Measurements from ENCODE around the gene TMEM97.
"Not testable (repeated sequence)": the region's sequence is repeated elsewhere in the genome, so short reads cannot be mapped to it uniquely, and the experiment has no call there.

TMEM97 gene

GRCh38 chr17:28318759-28319597 is at the start of gene TMEM97:
TSS of gene TMEM97 (plus strand) at chr17:28319200. CDS start at chr17:28319240, 40 bp downstream.
- DNase-seq (ENCODE audit: low spot score) (peak; percentile 94), FAIRE-seq (peak; percentile 82)

- FAIRE-seq (no peak), DNase-seq (ENCODE audit: low spot score) (no peak)
Measured at GRCh38 chr17:28270055-28270454, 48.9 kb upstream of the TMEM97 start.

- DNase-seq (ENCODE audit: low spot score) = no peak
- no peak for FAIRE-seq
Measured at GRCh38 chr17:28270926-28271325, 48.1 kb upstream of the TMEM97 start.

DNA sequence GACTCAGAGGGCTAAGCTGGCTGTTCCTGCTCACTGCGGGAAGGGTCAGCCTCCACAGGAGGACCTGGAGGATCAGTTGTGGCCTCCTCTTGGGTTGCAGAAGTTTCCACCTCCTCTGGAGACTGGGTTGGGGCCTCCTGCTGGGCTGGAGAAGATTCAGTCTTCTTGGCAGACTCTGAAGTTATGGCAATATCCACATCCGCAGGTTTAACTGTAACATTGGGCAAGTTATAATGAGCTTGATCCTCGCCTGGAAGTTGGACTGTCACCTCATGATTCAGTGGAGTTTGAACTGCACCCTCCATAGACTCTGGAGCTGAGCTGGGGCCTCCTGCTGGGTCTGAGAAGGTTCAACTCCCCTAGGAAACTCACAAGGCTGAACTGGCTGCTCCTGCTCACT is 47.6 kb upstream of the TMEM97 start:
- FAIRE-seq (no peak), DNase-seq (ENCODE audit: low spot score) (no peak)

- FAIRE-seq (no peak), DNase-seq (ENCODE audit: low spot score) (no peak)
Measured at GRCh38 chr17:28272166-28272565, 46.8 kb upstream of the TMEM97 start.

DNA sequence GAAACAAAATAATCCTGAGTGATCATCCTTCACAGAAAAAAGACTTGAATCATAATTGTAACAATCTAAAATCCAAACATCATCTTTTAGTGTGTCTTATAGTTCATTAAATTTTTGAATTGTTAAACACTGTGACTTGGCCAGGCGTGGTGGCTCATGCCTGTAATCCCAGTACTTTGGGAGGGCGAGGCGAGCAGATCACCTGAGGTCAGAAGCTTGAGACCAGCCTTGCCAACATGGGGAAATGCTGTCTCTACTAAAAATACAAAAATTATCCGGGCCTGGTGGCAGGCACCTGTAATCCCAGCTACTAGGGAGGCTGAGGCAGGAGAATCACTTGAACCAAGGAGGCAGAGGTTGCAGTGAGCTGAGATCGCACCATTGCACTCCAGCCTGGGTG is 45.7 kb upstream of the TMEM97 start:
- not testable (repeated sequence) for FAIRE-seq; DNase-seq (ENCODE audit: low spot score)

DNA sequence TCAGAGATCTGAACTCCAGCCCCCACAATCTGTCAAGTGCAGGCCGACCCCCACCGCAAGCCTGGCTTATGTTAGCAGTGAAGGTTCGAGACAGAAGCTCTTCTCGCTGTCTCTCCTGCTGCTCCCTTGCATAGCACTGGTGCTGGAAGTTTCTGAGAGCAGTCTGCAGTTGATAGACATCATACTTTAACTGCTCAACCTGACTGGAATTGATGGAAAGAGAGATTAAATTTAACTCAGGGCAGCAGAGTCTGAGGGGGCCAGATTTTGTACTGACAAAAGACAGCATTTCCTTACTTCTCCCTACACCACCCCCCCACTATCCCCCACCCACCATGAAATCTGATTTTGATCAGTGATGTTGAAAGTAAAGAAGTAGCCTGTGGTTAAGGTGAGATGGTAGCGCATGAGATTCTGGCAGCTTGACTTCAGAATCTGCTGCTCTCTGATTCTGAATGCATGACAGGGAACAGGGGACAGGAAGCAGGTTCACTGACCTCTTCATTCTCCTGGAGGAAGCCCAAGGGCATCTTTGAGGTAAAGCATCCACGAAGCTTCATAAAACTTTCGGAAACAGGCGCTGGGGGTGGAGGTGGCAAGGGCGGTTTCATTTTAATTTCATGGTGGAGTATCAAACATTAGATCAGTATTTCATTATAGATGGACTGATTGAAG is 44.3 kb upstream of the TMEM97 start:
- FAIRE-seq (no peak), DNase-seq (ENCODE audit: low spot score) (no peak)

DNA sequence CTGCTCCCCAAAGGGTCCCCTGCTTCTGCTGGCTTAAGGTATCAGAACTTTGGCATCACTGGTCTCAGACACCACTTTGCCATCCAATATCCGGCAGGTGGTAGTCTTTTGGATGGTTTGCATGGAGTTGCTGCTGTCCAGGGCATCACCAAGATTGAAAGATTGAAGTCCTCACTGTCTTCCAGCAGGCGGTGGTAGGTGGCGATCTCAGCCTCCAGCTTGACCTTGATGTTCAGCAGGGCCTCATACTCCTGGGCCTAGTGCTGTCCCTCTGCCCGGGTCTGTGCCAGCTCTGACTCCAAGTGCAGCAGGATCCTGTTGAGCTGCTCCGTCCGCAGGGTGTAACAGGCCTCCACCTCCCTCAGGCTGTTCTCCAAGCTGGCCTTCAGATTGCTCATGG is 43.0 kb upstream of the TMEM97 start:
- FAIRE-seq = no peak
- no peak for DNase-seq (ENCODE audit: low spot score)

DNA sequence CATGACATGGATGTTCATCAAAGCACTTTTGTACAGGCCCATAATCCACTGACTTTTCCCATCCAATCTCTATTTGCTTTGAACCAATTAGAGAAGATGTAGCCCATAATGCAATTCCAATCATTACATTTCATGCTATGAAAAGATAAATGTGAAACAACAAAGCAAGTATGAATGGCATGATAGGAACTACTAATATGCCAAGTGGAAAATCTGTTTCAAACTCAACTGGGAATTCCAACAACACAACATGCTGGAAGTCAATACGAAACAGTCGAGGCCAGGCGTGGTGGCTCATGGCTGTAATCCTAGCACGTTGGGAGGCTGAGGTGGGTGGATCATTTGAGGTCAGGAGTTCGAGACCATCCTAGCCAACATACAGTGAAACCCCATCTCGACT is 39.6 kb upstream of the TMEM97 start:
- FAIRE-seq (no peak), DNase-seq (ENCODE audit: low spot score) (no peak)

GRCh38 chr17:28280826-28281225 is 38.2 kb upstream of the TMEM97 start:
- DNase-seq (ENCODE audit: low spot score) = no peak
- no peak for FAIRE-seq

GRCh38 chr17:28282596-28282995 is 36.4 kb upstream of the TMEM97 start:
- DNase-seq (ENCODE audit: low spot score) (peak; percentile 37), FAIRE-seq (peak; percentile 53)

- no peak for FAIRE-seq
- no peak for DNase-seq (ENCODE audit: low spot score)
Measured at GRCh38 chr17:28285965-28286364, 33.0 kb upstream of the TMEM97 start.

DNA sequence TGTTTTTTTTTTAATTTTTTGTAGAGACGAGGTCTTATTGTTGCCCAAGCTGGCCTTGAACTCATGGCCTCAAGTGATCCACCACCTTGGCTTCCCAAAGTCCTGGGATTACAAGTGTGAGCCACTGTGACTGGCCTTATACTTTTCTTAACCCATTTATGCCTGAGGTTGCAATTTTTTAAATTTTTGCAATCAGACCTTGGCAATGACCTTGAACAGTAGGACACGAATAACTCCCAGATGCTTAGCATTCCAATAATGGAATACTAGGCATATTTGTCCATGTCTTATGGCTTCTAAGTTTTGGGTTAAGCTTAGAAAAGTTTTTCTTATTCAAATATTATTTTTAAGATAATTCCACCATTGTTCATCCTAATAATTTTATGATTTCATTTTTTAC is 28.3 kb upstream of the TMEM97 start:
- FAIRE-seq = no peak
- DNase-seq (ENCODE audit: low spot score) = no peak

DNA sequence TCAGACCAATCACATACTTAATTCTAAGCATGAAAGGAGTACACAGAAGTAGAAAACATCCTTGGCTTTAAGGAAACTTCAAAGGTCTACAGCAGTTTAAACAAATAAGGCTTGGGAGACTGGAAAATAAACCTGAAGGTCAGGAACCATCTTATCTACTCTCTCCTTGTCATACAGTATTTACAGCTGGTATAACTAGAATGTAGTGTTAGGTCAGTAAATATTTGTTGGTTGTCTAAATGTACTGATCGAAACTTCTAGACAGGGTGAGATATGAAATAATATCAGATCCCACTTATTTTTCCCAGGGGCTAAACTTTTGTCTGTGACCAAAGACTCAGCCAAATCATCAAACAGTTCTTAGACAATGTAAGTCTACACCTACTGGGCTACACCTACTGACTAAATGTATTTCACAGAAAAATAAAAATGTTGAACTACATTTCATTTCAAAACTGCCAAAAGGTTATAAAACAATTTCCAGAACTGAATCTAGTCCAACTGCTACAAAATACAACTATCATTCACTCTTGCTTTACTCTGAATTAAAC is 27.1 kb upstream of the TMEM97 start:
- no peak for DNase-seq (ENCODE audit: low spot score)
- no peak for FAIRE-seq

GRCh38 chr17:28292878-28293277 is 26.1 kb upstream of the TMEM97 start:
- DNase-seq (ENCODE audit: low spot score); FAIRE-seq: not testable (repeated sequence)

GRCh38 chr17:28293994-28294393 is 25.0 kb upstream of the TMEM97 start:
- no peak for DNase-seq (ENCODE audit: low spot score)
- FAIRE-seq = no peak

GRCh38 chr17:28295677-28296578 is 23.1 kb upstream of the TMEM97 start:
- no peak for FAIRE-seq
- no peak for DNase-seq (ENCODE audit: low spot score)

DNA sequence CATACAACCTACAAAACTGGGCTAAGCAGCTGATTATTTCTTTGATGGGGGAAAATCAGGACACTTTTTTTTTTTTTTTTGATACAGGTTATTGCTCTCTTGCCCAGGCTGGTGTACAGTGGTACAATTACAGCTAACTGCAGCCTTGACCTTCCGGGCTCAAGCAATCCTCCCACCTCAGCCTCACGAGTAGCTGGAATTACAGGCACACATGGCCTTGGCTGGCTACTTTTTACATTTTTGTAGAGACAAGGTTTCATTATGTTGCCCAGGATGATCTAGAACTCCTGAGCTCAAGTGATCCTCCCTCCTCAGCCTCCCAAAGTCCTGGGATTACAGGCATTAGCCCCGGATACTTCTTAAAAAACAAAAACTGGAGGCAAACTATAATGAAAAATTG is 20.6 kb upstream of the TMEM97 start:
- FAIRE-seq (no peak), DNase-seq (ENCODE audit: low spot score) (no peak)

- no peak for FAIRE-seq
- DNase-seq (ENCODE audit: low spot score) = no peak
Measured at GRCh38 chr17:28306954-28307401, 12.0 kb upstream of the TMEM97 start.

GRCh38 chr17:28313841-28314240 is 5.2 kb upstream of the TMEM97 start:
- FAIRE-seq = no peak

More at GRCh38 chr17:28313841-28314240, 5.2 kb upstream of the TMEM97 start:
- no peak for DNase-seq (ENCODE audit: low spot score)

Data from RCC 7860 (cell line).